GM23338 (cell line): Measurements from ENCODE around the gene RAP1GDS1. TPM values are rescaled to one million over a fixed set of nuclear protein-coding genes. Genes with fewer than 3 reads are reported as not detected.

Source experiments
- ATAC-seq: fragments of 200-7000 bp; cut with Tn5 transposase; 3 replicates; pipeline ENCODE4 v1.9.1; 2020
- DNase-seq: peaks from one replicate; pipeline ENCODE4 v3.0.0-alpha.2; 2015; ENCODE audit warnings: low spot score
- H2AFZ ChIP-seq: fragments of 200-600 bp; sonication (generic); 2 replicates; pipeline ENCODE4 v1.8.0; 2016; ENCODE audit warnings: antibody characterized with exemption, mild to moderate bottlenecking, moderate library complexity
- H3F3A ChIP-seq: fragments of 200-600 bp; sonication (generic); replicated peaks from 2 replicates; pipeline ENCODE4 v1.8.0; 2017; ENCODE audit warnings: antibody characterized with exemption, mixed run types, low read depth
- H3K27ac ChIP-seq: fragments of 200-600 bp; sonication (generic); 2 replicates; pipeline ENCODE4 v1.6.1; 2016; ENCODE audit warnings: low read depth
- H3K27me3 ChIP-seq: fragments of 200-600 bp; sonication (generic); 2 replicates; pipeline ENCODE4 v1.8.0; 2016; ENCODE audit warnings: mild to moderate bottlenecking, mixed run types, moderate library complexity; ENCODE audit not compliant: insufficient read depth
- H3K36me3 ChIP-seq: fragments of 200-600 bp; sonication (generic); 2 replicates; pipeline ENCODE4 v1.8.0; 2016; ENCODE audit warnings: mild to moderate bottlenecking; ENCODE audit not compliant: insufficient read depth
- H3K4me1 ChIP-seq: fragments of 200-600 bp; sonication (generic); 2 replicates; pipeline ENCODE4 v1.8.0; 2016; ENCODE audit warnings: mild to moderate bottlenecking, moderate library complexity; ENCODE audit not compliant: insufficient read depth
- H3K4me2 ChIP-seq: fragments of 200-600 bp; sonication (generic); 2 replicates; pipeline ENCODE4 v1.7.1; 2017; ENCODE audit warnings: mixed run types
- H3K4me3 ChIP-seq: fragments of 200-600 bp; sonication (generic); 2 replicates; pipeline ENCODE4 v1.6.1; 2016; ENCODE audit warnings: mixed run types
- H3K79me2 ChIP-seq: fragments of 200-600 bp; sonication (generic); replicated peaks from 2 replicates; pipeline ENCODE4 v1.8.0; 2017; ENCODE audit warnings: mild to moderate bottlenecking; ENCODE audit not compliant: insufficient read depth
- H3K9me2 ChIP-seq: fragments of 200-600 bp; sonication (generic); 2 replicates; pipeline ENCODE4 v1.8.0; 2017; ENCODE audit not compliant: insufficient read depth
- H4K20me1 ChIP-seq: fragments of 200-600 bp; sonication (generic); replicated peaks from 2 replicates; pipeline ENCODE4 v1.8.0; 2017; ENCODE audit warnings: mild to moderate bottlenecking; ENCODE audit not compliant: insufficient read depth
- H3K27ac Mint-ChIP-seq: 2 replicates; pipeline ENCODE4 v1.8.0; 2020; ENCODE audit warnings: inconsistent platforms, mild to moderate bottlenecking, moderate library complexity, mixed read lengths
- H3K27me3 Mint-ChIP-seq: 3 replicates; pipeline ENCODE4 v1.8.0; 2022; ENCODE audit warnings: low read depth, mild to moderate bottlenecking, moderate library complexity, mixed read lengths, inconsistent platforms; ENCODE audit not compliant: insufficient read depth, poor library complexity
- H3K36me3 Mint-ChIP-seq: 3 replicates; pipeline ENCODE4 v1.8.0; 2021; ENCODE audit warnings: low read depth, mild to moderate bottlenecking, inconsistent platforms, moderate library complexity, mixed read lengths
- H3K4me1 Mint-ChIP-seq: 3 replicates; pipeline ENCODE4 v1.8.0; 2020; ENCODE audit warnings: mild to moderate bottlenecking, inconsistent platforms, mixed read lengths
- H3K4me3 Mint-ChIP-seq: 3 replicates; pipeline ENCODE4 v1.8.0; 2021; ENCODE audit warnings: moderate library complexity, mild to moderate bottlenecking, inconsistent platforms, mixed read lengths
- H3K9me3 Mint-ChIP-seq: 3 replicates; pipeline ENCODE4 v1.8.0; 2020; ENCODE audit warnings: moderate library complexity, mild to moderate bottlenecking, inconsistent platforms, mixed read lengths
- CREB1 ChIP-seq: fragments of 250-450 bp; sonication (Bioruptor Pico); IDR thresholded peaks from 2 replicates; pipeline ENCODE4 v1.5.0; 2020; ENCODE audit warnings: low read depth, mild to moderate bottlenecking, moderate library complexity
- EZH2 ChIP-seq: fragments of 200-600 bp; sonication (generic); IDR thresholded peaks from one replicate; pipeline ENCODE4 v1.8.0; 2017; ENCODE audit warnings: antibody characterized with exemption, mild to moderate bottlenecking, low read depth; ENCODE audit not compliant: unreplicated experiment
- EZH2phosphoT487 ChIP-seq: fragments of 200-600 bp; sonication (generic); IDR thresholded peaks from one replicate; pipeline ENCODE4 v1.8.1; 2018; ENCODE audit warnings: antibody characterized with exemption; ENCODE audit not compliant: unreplicated experiment
- JUNB ChIP-seq: IDR thresholded peaks from one replicate; pipeline ENCODE4 v1.6.1; 2016; ENCODE audit warnings: antibody characterized with exemption; ENCODE audit not compliant: unreplicated experiment
- NANOG ChIP-seq: IDR thresholded peaks from 2 replicates; pipeline ENCODE4 v1.6.1; 2016; ENCODE audit warnings: antibody characterized with exemption, borderline replicate concordance
- POLR2AphosphoS5 ChIP-seq: IDR thresholded peaks from 2 replicates; pipeline ENCODE4 v1.6.1; 2016; ENCODE audit warnings: antibody characterized with exemption, low read depth
- STAT1 ChIP-seq: IDR thresholded peaks from one replicate; pipeline ENCODE4 v1.6.1; 2016; ENCODE audit warnings: antibody characterized with exemption; ENCODE audit not compliant: unreplicated experiment
- ZNF331 ChIP-seq: fragments of 250-450 bp; sonication (Bioruptor Pico); IDR thresholded peaks from 2 replicates; pipeline ENCODE4 v1.5.0; 2020; ENCODE audit warnings: low read depth, mild to moderate bottlenecking, moderate library complexity
- polyA plus RNA-seq: library from polyadenylated mRNA; unstranded; fragments of >200 nt; fragmentation: Nextera tagmentation; extraction: Ambion mirVana; gene quantifications from 2 replicates; pipeline ENCODE4 v1.2.1, GENCODE V29; 2016
- total RNA-seq: library from RNA; depleted of rRNA; stranded (reverse); fragments of >200 nt; shearing (Covaris generic); gene quantifications from 2 replicates; pipeline ENCODE4 v1.2.3, GENCODE V29; 2014
- TF ChIP-seq, protein P1 (sequence below): IDR thresholded peaks from one replicate; pipeline ENCODE4 v1.6.1; 2018; ENCODE audit warnings: antibody characterized with exemption; ENCODE audit not compliant: unreplicated experiment
- TF ChIP-seq, protein P2 (sequence below), 2 experiments: fragments of 200-600 bp in 1 of 2; sonication (generic) in 1 of 2; conservative IDR thresholded peaks; 2 replicates each; pipeline versions ENCODE4 v1.5.1 to v1.6.1; 2016 to 2017; ENCODE audit warnings: antibody characterized with exemption in 2 of 2, low read depth in 2 of 2, mild to moderate bottlenecking in 2 of 2, moderate library complexity in 1 of 2
- TF ChIP-seq, protein P3 (sequence below): fragments of 250-450 bp; sonication (Bioruptor Pico); IDR thresholded peaks from 2 replicates; pipeline ENCODE4 v1.5.0; 2020; ENCODE audit warnings: mild to moderate bottlenecking, moderate library complexity

The RAP1GDS1 gene
- total and polyA plus RNA-seq, 2 experiments from 2014 or later: 23.7 to 32.4 TPM

DNA sequence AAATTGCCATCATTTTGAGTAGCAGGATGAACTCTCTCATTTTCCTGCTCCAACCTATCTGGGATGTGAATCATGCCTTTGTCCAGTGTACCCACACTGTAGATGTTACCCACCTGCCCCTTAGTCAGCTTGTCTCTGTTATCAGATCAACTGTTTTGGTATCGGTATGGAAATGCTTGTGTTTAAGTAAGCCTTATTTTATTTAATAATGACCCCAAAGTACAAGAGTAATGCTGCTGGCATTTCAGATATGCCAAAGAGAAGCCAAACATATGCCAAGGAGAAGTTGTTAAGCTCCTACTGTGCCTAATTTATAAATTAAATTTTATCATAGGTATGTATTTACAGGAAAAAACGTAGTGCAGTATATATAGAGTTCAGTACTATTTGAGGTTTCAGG, 18.6 kb upstream of the RAP1GDS1 start:
- no peaks in the 10 kb centered on the region for H3F3A ChIP-seq
- H3K4me2 ChIP-seq: no peak overlapping the region
- H3K4me1 Mint-ChIP-seq: peaks cover 13% of the 10 kb centered on the region
- no peaks in the 10 kb centered on the region for H3K36me3 ChIP-seq
- no peak for ATAC-seq
- TF ChIP-seq ZNF331 (CRISPR knock-in tag) (no peak), CREB1 (CRISPR knock-in tag) (no peak), JUNB (no peak)
- no peak overlapping the region for H2AFZ ChIP-seq
- no peaks in the 10 kb centered on the region for H3K27me3 ChIP-seq
- H3K79me2 ChIP-seq: no peaks in the 10 kb centered on the region
- H3K4me3 Mint-ChIP-seq: no peak overlapping the region
- no peaks in the 10 kb centered on the region for H3K27me3 Mint-ChIP-seq
- no peak overlapping the region for H3K4me3 ChIP-seq
- no peaks in the 10 kb centered on the region; the same call in 1 of the 2 replicates for H3K9me2 ChIP-seq
- no peak for DNase-seq
- H3K4me1 ChIP-seq: peaks cover 9% of the 10 kb centered on the region; the same call in 1 of the 2 replicates
- no peak overlapping the region for H3K27ac Mint-ChIP-seq
- H4K20me1 ChIP-seq: no peaks in the 10 kb centered on the region
- H3K27ac ChIP-seq: no peak overlapping the region
- no peaks in the 10 kb centered on the region for H3K36me3 Mint-ChIP-seq
- no peaks in the 10 kb centered on the region for H3K9me3 Mint-ChIP-seq

DNA sequence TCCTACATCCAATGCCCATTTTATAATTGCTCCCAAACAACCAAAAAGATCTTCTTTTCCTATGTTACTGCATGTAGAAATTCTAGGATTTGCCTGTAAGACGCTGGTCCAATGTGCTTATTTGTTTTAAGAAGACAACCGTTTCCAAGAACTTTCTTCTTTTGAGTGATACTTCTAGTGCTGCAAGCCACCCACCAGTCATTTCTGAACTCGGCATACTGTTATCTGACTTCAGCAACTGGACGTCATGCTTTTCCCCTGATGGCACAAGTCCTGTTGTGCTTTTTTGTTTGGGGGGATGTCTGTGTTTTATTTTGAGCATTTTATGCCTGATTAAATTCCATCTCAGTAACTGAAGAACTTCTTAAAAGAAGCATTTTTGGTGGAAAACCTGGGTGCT, 16.0 kb upstream of the RAP1GDS1 start:
- Mint-ChIP-seq H3K27ac (no peak overlapping the region), H3K36me3 (no peaks in the 10 kb centered on the region), H3K9me3 (no peaks in the 10 kb centered on the region), H3K4me1 (no peaks in the 10 kb centered on the region), H3K4me3 (no peak overlapping the region), H3K27me3 (no peaks in the 10 kb centered on the region)
- Histone ChIP-seq H3K4me3 (no peak overlapping the region), H3K36me3 (no peaks in the 10 kb centered on the region), H3K79me2 (no peaks in the 10 kb centered on the region), H4K20me1 (no peaks in the 10 kb centered on the region), H3K27me3 (no peaks in the 10 kb centered on the region), H3K4me1 (no peaks in the 10 kb centered on the region), H3F3A (no peaks in the 10 kb centered on the region), H2AFZ (no peak overlapping the region), H3K27ac (no peak overlapping the region), H3K4me2 (no peak overlapping the region), H3K9me2 (peaks cover 3% of the 10 kb centered on the region; the same call in 1 of the 2 replicates)
- DNase-seq: no peak
- ATAC-seq: no peak
- TF ChIP-seq, protein P1, sequence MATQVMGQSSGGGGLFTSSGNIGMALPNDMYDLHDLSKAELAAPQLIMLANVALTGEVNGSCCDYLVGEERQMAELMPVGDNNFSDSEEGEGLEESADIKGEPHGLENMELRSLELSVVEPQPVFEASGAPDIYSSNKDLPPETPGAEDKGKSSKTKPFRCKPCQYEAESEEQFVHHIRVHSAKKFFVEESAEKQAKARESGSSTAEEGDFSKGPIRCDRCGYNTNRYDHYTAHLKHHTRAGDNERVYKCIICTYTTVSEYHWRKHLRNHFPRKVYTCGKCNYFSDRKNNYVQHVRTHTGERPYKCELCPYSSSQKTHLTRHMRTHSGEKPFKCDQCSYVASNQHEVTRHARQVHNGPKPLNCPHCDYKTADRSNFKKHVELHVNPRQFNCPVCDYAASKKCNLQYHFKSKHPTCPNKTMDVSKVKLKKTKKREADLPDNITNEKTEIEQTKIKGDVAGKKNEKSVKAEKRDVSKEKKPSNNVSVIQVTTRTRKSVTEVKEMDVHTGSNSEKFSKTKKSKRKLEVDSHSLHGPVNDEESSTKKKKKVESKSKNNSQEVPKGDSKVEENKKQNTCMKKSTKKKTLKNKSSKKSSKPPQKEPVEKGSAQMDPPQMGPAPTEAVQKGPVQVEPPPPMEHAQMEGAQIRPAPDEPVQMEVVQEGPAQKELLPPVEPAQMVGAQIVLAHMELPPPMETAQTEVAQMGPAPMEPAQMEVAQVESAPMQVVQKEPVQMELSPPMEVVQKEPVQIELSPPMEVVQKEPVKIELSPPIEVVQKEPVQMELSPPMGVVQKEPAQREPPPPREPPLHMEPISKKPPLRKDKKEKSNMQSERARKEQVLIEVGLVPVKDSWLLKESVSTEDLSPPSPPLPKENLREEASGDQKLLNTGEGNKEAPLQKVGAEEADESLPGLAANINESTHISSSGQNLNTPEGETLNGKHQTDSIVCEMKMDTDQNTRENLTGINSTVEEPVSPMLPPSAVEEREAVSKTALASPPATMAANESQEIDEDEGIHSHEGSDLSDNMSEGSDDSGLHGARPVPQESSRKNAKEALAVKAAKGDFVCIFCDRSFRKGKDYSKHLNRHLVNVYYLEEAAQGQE: no peak
- TF ChIP-seq, protein P2, sequence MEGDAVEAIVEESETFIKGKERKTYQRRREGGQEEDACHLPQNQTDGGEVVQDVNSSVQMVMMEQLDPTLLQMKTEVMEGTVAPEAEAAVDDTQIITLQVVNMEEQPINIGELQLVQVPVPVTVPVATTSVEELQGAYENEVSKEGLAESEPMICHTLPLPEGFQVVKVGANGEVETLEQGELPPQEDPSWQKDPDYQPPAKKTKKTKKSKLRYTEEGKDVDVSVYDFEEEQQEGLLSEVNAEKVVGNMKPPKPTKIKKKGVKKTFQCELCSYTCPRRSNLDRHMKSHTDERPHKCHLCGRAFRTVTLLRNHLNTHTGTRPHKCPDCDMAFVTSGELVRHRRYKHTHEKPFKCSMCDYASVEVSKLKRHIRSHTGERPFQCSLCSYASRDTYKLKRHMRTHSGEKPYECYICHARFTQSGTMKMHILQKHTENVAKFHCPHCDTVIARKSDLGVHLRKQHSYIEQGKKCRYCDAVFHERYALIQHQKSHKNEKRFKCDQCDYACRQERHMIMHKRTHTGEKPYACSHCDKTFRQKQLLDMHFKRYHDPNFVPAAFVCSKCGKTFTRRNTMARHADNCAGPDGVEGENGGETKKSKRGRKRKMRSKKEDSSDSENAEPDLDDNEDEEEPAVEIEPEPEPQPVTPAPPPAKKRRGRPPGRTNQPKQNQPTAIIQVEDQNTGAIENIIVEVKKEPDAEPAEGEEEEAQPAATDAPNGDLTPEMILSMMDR (conservative IDR thresholded peaks at IDR 0.05; ENCODE audit: low read depth in 2 of 2): no peak
- TF ChIP-seq EZH2: no peak
- TF ChIP-seq STAT1: no peak
- no peak for TF ChIP-seq JUNB
- TF ChIP-seq, protein P3, sequence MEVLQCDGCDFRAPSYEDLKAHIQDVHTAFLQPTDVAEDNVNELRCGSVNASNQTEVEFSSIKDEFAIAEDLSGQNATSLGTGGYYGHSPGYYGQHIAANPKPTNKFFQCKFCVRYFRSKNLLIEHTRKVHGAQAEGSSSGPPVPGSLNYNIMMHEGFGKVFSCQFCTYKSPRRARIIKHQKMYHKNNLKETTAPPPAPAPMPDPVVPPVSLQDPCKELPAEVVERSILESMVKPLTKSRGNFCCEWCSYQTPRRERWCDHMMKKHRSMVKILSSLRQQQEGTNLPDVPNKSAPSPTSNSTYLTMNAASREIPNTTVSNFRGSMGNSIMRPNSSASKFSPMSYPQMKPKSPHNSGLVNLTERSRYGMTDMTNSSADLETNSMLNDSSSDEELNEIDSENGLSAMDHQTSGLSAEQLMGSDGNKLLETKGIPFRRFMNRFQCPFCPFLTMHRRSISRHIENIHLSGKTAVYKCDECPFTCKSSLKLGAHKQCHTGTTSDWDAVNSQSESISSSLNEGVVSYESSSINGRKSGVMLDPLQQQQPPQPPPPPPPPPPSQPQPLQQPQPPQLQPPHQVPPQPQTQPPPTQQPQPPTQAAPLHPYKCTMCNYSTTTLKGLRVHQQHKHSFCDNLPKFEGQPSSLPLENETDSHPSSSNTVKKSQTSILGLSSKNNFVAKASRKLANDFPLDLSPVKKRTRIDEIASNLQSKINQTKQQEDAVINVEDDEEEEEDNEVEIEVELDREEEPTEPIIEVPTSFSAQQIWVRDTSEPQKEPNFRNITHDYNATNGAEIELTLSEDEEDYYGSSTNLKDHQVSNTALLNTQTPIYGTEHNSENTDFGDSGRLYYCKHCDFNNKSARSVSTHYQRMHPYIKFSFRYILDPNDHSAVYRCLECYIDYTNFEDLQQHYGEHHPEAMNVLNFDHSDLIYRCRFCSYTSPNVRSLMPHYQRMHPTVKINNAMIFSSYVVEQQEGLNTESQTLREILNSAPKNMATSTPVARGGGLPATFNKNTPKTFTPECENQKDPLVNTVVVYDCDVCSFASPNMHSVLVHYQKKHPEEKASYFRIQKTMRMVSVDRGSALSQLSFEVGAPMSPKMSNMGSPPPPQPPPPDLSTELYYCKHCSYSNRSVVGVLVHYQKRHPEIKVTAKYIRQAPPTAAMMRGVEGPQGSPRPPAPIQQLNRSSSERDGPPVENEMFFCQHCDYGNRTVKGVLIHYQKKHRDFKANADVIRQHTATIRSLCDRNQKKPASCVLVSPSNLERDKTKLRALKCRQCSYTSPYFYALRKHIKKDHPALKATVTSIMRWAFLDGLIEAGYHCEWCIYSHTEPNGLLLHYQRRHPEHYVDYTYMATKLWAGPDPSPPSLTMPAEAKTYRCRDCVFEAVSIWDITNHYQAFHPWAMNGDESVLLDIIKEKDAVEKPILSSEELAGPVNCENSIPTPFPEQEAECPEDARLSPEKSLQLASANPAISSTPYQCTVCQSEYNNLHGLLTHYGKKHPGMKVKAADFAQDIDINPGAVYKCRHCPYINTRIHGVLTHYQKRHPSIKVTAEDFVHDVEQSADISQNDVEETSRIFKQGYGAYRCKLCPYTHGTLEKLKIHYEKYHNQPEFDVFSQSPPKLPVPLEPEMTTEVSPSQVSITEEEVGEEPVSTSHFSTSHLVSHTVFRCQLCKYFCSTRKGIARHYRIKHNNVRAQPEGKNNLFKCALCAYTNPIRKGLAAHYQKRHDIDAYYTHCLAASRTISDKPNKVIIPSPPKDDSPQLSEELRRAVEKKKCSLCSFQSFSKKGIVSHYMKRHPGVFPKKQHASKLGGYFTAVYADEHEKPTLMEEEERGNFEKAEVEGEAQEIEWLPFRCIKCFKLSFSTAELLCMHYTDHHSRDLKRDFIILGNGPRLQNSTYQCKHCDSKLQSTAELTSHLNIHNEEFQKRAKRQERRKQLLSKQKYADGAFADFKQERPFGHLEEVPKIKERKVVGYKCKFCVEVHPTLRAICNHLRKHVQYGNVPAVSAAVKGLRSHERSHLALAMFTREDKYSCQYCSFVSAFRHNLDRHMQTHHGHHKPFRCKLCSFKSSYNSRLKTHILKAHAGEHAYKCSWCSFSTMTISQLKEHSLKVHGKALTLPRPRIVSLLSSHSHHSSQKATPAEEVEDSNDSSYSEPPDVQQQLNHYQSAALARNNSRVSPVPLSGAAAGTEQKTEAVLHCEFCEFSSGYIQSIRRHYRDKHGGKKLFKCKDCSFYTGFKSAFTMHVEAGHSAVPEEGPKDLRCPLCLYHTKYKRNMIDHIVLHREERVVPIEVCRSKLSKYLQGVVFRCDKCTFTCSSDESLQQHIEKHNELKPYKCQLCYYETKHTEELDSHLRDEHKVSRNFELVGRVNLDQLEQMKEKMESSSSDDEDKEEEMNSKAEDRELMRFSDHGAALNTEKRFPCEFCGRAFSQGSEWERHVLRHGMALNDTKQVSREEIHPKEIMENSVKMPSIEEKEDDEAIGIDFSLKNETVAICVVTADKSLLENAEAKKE (CRISPR knock-in tag): no peak
- TF ChIP-seq POLR2AphosphoS5: no peak
- no peak for TF ChIP-seq ZNF331 (CRISPR knock-in tag)
- TF ChIP-seq EZH2phosphoT487: no peak
- TF ChIP-seq NANOG: no peak
